Stimulated activated CD4-positive, alpha-beta T cell treated with anti-CD3 and anti-CD28 coated beads, Interleukin-15, amount 100 ng/mL, for 48 hours (primary cell): Measurements from ENCODE around the gene CLIC3.

Experiments used
- DNase-seq, 2 donors: peaks; one replicate each; pipeline ENCODE4 v3.0.0-alpha.2; 2020; ENCODE audit warnings: low read depth in 2 of 2

Gene CLIC3

DNA sequence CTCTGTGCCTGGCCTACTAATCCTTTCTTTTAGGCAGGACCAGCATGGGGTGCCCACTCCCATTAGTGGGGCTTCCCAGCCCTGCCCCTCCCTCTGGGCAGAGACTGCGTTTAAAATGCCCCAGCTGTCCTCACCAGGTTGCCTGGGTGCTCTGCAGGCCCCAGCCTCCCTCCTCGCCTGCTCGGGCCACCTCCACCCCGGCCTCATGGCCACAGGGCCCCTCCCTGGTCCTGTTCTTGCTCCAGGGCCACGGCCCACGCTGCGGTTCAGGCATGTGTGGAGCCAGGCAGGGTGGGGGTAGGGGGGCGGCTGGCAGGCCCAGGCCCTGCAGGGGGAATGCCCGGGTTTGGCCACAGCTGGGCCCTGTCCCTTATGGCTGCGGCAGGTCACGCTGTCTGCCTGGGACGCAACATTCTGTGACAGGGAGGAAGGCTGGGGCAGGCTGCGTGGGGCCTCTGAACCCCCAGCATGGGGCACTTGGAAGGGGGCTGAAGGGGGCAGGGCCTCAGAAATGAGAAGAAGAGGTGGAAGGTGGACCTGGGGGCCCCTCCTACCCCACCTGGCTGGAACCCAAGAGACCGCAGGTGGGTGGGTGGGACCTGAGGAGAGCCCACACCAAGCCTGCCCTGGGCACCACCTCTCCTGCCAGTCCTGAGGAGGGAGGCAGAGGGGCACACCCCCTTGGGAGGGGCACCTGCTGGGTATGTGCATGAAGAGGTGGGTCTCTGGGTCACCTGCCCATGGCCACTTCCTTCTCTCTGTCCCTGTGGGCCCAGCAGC, 44.6 kb downstream of the CLIC3 start, which contains the start of gene LCN12:
TSS of gene LCN12 (plus strand) at position 733 of the 780 bp plus-strand sequence. CDS start 55 bp downstream, outside the sequence.
- no peak for DNase-seq

DNA sequence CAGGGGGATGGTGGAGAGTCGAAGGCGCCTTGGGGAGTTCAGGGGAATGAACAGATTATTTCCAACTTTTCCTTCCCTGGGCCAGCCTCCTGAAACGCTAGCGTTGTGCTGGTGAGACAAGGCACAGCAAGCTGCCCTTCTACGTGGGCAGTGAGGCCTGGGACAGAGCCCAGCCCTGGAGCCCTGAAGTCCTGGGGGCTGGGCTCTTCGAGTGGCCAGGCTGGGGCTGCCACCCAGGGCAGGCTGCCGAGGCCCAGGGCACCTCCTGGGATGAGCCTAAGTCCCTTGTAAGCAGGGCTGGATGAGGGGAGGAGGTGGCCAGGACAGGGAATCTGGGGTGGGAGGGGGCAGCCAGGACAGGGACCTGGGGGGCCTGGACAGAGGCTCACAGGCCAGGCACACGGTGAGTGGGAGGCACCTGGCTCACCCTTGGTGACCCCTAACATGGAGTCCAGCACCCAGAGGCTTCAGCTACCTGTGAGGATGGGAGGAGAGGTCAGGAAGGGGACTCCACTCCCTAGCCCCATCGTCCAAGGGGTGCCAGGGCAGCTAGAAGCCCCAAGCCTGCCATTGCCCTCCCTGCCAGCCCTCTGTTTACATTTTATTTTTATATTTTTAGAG, 45.6 kb downstream of the CLIC3 start:
- DNase-seq = no peak

DNA sequence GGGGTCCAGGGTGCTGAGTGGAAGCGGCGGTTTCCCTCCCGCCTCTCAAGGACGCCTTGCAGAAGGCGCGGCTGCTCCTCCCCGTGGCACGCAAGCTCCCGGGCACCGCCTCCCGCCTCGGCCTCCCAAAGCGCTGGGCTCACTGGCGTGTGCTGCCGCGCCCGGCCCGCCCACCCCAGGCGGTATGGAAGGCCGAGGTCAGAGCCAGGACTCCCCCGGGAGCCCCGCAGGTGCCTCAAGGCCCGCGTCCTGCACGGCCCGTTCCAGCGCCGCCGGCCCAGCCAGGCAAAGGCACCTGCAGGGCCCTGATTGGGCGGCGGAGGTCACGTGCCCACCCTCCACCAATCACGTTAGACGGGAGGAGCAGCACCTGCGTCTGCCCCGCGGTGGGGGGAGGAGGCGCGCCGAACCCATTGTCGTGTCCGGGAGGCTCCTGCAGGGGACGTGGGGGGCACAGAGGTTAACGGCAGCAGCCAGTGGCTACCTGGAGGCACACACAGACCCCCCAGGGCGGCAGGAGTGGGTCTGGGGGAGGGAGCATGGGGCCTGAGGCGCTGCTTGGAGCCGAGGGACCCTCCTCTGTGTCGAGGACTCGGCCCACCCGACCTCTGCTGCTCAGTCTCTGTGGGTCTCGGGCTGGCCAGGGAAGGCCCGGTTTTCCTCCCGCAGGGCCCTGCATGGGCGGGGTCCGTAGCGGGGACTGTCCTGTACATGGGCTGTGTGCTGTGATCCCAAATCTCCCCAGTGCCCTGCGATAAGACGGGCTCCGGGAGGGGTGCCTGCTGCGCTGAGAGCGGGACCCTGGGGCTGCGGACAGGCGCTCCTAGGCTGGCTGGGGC, 46.3 kb downstream of the CLIC3 start:
- peak; percentile 91 to 95 for DNase-seq

DNA sequence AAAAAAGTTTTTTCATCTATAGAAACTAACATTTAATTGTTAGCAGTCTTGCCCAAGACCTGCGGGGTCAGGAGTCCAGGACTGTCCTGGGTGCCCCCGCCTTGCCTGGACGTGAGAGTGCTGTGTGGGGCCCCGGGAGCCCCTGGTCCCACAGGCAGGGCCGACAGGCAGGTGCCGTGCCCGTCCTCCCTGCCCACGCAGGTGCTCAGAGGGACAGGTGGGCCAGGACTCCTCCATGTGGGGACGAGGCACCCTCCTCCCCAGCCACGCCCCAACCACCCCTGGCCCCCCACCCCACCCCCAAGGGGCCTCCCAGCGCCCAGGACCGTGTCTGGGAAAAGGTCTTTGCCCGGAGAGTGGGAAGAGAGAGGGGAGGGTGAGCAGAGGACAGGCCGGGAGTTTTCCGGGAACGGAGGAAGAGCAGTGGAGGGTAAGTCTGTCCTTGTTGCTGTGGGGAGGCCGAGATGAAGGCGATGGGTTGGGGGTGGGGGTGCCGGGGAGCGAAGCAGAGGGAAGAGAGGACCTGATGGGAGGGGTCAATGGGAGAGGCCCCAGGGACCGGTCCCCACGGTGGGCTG, 47.0 kb downstream of the CLIC3 start:
- no peak for DNase-seq

DNA sequence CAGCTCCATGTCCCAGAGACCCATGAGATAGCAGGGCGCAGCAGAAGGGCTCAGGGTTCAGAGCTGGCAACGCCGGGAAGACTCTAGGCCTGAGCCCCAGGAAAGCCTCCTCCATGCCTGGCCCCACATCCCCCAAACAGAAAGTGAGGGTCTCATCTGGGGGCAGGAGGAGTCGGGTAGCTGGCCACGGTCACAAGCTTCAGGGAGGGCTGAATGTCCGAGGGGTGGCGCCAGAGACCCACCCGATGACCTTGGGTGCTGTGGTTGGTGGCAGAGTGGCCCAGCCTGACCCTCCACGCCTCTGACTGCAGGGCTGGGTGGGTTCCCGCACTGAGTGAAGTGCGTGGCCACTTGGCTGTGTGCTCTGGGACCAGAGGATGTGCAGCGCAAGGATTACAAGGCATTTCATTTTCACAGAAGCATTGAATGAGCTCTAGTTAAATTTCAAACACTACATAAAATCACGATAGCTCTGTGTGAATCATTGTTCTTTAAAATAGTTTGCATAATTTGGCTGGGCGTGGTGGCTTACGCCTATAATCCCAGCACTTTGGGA, 48.3 kb downstream of the CLIC3 start:
- DNase-seq = no peak

DNA sequence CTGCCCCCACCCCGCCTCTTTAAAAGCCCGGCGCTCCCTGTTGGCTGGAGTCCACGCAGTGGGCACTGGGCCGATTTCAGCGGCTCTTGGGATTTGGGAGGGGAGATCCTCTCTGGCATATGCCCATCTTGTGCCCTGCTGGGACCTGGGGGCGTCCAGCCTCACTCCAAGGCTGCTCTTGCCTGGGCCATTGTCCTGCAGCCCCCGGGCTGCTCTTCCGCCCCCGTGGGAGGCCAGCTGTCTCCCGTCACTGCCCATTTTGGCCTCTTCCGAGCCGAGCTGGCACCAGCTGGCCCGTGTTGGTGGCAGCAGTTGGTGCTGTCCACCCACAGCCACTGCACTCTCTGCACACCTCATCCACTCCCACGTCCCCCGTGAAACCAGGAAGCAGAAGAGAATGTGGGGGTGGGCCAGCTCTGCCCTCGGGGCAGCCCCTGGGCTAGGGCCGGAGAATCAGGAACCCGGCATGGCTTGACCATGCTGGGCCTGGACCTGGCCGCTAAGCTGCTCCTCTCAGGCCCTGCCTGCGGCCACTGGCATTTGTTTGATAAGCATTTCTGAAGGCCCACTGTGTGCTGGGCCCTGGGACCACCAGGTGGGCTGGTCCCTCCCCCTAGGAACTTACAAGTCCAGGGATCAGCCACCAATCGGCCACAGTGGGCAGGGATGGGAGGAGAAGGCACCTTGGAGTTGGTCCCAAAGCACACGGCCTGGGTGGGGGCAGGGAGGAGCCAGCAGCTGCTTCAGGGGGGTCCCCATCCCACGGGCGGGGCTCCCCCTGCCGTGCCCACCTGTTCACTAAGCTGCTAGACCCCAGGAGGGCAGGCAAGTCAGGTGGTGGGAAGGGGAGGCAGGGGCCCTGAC, 49.1 kb downstream of the CLIC3 start:
- DNase-seq = no peak

DNA sequence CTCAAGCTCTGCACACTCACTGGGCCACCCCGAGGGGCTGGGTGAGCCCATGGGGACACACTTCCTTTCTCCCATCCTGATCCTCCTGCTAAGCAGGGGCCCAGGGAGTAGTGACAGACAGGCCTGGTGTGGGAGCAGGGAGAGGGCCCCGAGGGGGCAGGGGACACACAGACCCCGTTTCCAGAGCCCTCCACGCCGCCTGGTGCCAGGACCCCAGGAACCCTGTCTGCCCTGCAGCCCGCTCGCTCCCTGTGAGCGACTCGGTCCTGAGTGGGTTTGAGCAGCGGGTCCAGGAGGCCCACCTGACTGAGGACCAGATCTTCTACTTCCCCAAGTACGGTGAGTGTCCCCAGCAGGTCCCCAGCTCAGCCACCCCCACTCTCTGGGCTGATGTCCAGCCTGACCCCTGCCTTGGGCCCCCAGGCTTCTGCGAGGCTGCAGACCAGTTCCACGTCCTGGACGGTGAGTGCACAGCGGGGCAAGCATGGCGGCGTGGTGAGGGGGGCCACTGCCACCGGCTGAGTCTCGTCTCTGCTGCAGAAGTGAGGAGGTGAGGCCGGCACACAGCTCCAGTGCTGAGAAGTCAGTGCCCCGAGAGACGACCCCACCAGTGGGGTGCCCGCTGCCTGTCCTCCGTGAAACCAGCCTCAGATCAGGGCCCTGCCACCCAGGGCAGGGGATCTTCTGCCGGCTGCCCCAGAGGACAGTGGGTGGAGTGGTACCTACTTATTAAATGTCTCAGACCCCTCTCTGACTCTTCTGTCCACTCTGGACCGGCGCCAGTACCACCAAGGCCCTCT, 49.9 kb downstream of the CLIC3 start:
- no peak for DNase-seq

DNA sequence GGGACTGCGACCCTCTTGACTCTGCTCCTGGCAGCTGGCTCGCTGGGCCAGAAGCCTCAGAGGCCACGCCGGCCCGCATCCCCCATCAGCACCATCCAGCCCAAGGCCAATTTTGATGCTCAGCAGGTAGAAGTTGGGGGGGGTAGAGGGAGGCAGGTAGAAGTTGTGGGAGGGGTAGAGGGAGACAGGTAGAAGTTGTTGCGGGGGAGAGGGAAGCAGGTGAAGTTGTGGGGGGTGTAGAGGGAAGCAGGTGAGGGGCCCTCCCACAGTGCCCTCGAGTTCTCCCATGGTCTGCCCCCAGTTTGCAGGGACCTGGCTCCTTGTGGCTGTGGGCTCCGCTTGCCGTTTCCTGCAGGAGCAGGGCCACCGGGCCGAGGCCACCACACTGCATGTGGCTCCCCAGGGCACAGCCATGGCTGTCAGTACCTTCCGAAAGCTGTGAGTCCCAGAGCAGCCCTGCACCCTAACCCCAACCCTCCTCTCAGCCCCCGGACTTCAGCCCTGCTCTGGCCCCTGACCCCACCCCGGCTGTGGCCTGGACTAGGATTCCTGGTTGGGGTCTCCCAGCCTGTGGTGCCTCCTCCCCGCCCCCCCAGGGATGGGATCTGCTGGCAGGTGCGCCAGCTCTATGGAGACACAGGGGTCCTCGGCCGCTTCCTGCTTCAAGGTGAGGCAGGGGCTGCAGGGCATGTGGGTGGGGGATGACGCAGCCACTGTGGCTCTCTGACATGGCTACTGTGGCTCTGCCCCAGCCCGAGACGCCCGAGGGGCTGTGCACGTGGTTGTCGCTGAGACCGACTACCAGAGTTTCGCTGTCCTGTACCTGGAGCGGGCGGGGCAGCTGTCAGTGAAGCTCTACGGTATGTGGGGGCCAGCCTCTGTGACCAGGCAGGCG, 50.8 kb downstream of the CLIC3 start:
- no peak for DNase-seq
